ENCODE data around the gene CDHR5.

The CDHR5 gene

DNA sequence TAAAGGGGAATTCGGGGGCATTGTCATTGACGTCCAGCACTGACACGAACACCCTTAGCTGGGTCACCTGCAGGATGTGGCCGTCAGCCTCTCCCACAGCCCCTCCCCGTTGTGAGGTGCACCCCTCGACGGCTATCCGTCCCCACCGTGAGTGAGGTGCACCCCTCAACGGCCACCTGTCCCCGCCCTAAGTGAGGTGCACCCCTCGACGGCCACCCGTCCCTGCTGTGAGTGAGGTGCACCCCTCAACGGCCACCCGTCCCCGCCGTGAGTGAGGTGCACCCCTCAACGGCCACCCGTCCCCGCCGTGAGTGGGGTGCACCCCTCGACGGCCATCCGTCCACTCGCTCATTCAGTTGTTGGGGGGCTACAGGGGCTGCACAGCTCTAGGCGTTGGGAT lies 2.9 kb downstream of the CDHR5 start:
- no peak for DNase-seq (ENCODE audit: low spot score)

DNA sequence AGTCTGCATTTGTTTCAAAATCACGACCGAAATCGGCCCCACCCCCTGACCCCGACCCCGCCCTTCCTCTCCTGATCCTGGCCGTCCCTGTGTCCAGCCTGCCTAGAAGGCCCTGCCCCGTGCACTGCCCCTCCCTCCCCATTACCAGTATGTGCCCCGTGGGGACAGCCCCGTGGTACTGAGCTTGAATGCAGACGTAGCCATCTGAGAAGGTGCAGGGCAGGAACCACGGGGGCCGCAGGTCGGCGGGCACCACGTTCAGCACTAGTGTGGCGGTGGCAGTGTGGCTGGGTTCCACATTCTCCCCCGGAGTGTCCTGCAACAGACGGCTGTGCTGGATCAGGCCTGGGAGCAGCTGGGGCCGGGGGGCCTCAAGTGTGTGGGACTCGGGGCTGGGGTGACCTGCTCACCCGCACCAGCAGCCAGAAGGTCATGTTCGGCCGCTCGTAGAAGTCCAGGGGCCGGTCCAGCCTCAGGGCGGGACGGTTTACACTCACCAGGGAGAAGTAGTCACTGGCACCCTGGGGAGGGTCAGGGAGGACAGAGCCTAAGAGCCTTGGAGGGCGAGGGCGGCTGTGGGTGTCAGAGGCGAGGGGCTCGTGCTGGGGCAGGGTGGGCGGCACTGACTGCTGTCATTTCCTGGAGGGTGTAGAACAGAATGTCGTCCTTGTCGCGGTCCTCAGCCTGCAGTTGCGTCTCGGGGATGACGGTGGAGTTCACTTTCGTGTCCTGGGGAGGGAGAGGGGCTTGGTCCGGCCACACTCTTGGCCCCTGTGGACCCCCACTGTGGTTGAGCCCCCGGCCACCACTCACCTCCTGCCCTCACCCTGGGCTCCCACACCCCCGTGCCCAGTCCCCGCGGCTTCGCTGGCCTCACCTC lies 3.6 kb downstream of the CDHR5 start:
- no peak for DNase-seq (ENCODE audit: low spot score)

DNA sequence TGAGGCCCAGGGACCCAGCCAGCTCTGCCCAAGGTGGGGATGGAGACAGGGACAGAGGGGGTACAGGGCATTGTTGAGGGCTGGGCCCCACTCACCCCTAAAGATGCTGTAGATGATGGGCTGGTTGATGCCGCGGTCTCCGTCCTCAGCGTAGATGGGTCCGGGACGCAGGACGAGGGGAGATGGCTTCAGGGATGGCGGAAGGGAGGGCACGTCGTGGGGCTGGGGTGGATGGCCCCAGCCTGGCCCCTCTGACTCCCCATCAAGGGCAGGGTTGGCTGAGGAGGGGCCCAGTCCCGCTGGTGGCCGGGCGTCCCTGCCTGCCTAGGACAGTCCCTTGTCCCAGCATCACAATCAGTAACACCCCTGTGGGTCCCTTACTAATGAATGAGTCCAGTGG lies 4.6 kb downstream of the CDHR5 start:
- no peak for DNase-seq (ENCODE audit: low spot score)

DNA sequence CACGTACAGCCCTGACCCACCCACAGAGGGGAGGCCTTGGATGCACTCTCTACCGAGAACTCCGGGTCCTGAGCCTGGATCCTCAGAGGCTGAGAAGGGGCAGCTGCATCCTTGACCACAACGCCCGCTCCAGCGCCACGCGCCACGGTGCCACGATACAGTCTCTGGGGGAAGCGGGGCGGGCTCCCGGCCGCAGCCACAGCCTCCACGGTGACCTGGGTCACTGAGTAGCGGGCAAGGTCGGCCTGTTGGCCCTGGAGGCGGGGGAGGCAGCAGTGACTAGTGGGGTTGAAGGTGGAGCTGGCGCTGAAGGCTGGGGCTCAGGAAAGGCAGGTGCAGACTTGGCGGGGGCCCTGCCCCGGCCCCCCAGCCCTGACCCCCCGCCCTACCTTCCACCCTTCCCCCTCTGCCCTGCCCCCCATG lies 5.1 kb downstream of the CDHR5 start:
- DNase-seq (ENCODE audit: low spot score) = no peak

DNA sequence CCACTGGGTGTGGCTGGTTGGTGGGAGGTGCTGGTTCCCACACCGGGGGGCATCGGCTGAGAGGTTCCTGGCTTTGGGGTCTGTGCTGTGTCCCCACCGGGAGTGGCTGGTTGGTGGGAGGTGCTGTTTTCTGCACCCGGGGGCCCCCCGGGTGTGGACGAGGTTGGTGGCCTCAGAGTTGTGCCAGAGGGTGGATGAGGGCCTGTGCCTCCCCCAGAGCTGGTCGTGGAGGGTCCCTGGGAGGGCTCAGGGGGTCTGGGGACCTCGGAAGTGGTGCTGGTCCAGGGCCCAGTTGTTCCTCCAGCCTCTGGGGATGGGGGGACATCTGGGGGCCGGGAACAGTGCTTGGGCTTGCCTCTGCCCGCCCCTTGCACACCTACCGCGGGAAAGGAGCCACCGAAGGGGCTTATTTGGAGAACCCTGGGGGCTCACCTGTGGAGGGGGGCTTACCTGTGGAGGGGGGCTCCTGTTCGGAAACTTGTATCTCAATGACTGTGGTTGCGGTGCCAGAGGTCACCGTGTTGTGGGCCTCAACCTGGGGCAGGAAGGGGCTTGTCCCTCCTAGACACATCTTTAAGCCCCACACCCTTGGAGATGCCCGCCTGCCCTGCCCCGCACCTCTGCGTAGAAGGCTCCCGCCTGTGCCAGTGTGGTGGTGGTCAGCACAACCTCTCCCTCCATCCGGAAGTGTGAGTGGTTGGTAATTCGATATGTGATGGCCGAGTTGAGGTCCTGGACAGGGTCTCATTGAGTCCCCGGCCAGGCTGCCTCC lies 5.7 kb downstream of the CDHR5 start:
- no peak for DNase-seq (ENCODE audit: low spot score)

DNA sequence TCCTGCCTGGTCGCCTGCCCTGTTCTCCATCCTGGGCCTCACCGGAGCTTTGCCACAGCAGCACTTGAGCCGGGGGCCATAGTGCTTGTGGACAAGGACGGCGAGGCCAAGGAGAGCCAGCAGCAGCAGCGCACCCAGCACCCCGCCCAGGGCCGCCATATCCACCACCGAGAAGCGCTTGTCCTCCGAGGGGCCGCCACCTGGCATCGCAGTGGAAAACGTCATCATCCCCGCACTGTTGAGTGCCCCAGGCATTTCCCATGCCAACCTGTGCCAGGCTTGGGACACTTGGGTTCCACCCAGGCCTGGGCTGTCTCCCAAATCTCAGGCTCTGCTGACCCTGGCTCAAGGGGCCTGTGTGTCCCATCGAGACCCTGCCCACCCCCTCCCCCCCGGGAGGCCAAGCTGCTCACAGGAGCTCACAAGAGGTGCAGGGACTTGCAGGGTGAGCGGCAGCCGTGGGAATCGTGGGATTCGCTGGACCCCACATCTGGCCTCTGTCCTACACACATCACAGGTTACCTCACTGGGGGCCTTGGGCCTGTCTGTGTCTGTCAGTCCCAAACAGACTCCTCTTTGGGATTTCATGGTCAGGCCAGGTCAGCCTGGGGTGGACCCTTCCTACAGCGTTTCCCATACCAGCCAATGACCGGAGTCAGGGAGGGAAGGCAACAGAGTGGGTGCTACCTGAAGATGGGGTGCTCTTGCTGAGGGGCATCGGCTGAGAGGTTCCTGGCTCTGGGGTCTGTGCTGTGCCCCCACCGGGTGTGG lies 6.7 kb downstream of the CDHR5 start:
- DNase-seq (ENCODE audit: low spot score) = no peak

DNA sequence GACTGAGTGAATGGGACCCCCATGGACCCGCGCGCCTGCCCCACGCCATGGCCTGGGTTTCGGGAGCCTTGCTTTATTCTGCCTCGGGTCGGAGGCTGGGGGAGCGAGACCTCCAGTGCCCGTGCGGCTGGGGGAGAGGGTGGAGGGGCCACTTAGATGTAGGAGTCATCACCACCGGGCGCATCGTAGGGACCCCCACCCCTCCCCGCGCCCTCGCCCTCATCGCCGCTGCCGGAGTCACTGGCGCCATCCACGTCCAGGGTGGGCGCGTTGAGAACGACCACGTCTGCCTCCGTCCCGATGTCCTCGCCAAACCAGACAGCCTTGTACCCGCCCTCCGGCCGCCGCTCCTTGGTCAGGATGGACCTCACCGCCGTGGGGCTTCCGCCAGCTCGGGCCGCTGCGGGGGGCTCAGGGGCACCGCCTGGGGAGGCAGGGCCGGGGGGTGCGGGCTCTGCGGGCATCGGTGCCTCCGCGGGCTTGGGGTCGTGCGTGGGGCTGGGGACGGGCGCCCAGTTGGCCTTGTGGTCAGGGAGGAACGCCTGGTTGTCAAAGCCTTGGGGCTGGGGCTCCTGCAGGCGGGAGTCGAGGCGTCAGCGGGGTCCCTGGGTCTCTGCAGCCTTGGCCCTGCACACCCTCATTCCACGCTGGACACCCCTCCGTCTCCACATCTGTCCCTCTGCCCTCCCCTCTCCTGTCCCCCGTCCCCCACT lies 7.4 kb downstream of the CDHR5 start:
- DNase-seq (ENCODE audit: low spot score) = no peak

DNA sequence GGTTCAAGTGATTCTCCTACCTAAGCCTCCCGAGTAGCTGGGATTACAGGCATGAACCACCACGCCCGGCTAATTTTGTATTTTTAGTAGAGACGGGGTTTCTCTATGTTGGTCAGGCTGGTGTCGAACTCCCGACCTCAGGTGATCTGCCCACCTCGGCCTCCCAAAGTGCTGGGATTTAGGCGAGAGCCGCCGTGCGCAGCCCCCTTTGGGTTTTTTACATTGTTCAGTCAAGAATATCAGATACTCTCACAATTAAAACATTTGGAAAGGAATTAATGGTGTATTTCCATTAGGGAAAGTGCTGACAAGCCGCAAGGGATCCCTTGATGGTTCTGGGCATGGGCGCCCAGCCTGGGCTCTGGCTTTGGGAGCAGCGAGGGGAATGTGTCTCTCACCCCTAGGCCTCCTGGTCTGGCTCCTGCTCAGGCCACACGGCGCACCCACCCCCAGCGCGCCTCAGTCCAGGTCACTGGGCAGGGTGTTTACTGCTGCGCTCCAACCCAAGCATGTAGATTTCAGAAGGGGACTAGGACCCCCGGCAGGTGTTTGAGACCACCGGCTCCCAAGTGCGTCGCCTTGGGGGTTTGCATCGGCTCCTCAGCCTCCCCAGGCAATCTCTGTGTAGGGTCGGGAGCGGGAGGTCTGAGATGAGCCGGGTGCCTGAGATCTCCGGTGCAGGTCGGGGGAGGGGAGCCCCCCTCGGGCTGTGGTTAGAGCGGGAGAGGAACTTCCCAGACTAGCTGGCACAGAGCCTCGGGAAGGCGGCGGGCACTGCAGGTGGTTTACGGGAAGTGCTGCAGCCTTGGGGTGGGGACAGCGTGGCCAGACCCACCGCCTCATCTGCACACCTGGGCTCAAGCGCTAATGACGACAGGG lies 8.2 kb downstream of the CDHR5 start:
- no peak for DNase-seq (ENCODE audit: low spot score)

DNA sequence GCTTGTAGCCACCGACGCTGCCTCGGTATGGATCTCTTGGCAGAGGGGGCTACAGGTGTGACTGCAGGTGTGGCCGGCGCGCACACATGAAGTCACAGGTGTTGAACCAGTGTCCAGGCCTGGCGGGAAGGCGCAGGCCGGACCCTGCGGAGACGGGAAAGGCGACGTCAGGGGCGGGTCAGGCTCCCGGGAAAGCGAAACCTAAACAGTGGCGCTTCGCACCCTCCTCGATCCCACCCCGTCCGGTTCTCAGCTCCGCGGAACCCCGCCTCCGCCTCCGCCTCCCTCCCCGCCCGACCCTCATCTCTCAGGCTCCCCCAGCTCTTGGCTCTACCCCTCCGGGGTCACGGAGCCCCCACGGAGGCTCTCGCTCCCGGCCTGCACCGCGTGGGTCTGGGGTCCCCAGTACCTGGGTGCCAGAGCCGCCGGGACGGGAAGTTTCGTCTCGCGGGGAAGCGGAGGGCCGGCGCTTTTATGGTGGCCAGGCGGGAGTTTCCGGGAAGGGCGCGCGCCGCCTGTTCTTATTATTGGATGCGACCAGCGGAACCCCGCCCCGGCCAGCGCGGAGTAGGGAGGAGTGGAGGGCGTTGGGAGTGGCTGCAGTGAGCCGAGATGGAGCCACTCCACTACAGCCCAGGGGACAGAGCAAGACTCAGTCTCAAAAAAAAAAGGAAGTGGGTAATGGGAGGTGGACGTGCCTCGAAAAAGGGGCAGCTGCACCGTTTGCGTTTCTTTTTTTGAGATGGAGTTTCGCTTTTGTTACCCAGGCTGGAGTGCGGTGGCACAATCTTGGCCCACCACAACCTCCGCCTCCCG lies 9.0 kb downstream of the CDHR5 start, which contains the start of gene IRF7:
IRF7 (minus strand) TSS at position 447 of the 816 bp plus-strand sequence. CDS start 586 bp downstream, outside the sequence.
- DNase-seq (ENCODE audit: low spot score) = peak; percentile 82

DNA sequence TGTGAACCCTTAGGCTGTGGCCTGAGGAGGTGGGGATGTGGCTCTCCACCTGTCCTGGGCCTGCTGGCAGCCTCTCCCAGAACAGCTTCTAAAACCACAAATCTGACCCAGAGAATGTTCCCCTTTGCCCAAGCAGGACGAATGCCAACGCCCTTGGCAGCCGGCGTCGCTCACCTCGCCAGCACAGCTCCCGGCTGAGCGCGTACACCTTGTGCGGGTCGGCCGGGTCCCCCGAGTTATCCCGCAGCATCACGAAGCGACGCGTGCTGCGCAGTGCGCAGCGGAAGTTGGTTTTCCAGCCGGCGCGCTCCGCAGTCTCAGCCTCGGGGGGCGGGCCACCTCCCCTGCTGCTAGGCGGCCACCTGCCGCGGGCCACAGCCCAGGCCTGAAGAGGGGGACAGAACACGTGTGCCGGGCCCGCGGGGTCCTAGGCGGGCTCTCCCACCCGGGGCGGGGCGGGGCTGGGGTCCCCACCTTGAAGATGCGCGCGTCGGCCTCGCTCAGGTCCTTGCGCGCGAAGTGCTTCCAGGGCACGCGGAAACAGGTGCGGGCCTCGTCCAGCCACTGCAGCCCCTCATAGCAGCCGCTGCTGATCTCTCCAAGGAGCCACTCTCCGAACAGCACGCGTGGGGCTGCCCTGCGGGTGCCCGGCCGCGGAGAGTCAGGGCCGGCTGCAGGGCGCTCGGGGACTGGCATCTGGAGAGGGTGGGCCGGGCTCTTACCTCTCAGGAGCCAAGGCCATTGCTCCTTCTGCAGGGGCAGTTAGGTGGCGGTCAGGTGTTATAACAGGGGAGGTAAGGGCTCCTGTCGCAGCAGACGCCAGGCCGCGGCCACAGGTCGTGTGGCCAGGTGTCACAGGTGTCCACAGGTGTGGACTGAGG lies 9.9 kb downstream of the CDHR5 start:
- DNase-seq (ENCODE audit: low spot score) = peak; percentile 64

DNA sequence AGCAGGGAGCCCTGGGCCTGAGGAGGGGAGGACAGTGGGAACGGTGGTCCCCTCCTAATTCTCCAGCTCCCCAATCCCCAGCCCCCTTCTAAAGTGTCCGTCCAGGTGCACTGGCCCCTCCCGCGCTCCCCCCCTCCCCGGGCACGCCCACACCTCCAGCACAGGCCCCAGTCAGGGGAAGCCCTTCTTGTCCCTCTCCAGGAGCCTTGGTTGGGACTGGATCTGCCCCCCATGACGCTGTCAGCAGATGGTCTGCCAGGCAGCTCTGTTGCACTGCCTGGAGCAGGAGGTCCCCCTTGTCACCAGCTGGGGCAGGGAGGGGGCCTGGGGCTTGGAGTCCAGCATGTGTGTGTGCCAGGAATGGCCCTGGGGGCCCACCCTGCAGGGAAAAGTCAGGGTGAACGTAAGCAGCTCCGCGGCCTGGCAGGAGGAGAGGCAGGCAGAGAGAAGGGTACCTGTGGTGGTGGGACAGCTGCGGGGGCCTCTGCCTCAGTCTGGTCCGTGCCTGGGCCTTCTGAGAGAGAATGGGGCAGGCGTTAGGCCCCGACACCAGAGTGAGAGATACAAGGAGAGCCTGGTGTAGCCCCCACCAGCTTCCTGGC lies 10.6 kb downstream of the CDHR5 start:
- DNase-seq (ENCODE audit: low spot score) = no peak

DNA sequence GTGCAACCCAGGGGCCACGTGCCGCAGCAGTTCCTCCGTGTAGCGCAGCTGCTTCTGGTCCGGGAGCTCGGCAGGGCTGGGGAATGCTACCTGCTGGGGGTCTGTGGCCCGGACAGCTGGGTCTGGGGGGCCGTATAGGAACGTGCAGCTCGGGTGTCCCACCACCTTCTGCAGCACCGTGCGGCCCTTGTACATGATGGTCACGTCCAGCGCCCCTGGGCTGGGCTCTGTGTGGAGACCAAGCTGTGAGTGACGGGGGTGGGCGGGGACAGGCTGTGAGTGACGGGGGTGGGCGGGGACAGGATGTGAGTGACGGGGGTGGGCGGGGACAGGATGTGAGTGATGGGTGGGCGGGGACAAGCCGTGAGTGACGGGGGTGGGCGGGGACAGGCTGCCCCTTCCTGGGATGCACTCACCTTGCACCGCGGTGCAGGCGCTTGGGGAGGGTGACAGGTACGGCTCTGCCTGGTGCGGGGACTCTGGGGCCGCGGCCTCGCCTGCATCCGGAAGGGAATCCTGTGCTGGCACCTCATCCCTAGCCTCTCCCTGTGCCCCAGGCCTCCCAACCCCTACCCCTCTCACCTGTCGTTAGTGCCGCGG lies 11.3 kb downstream of the CDHR5 start:
- peak; percentile 58 for DNase-seq (ENCODE audit: low spot score)

DNA sequence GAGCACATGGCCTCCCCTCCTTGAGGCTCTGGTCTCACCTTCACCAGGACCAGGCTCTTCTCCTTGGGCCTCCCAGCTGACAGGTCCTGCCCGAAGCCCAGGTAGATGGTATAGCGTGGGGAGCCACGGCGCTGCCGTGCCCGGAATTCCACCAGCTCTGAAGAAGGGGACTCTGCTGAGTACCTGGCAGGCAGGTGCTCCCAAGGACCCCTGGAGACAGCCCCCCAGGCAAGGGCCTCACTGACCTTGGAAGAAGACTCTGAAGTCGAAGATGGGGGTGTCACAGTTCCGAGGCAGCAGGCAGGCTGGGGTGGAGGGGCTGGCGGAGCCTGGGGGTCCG lies 11.8 kb downstream of the CDHR5 start:
- DNase-seq (ENCODE audit: low spot score) = no peak

DNA sequence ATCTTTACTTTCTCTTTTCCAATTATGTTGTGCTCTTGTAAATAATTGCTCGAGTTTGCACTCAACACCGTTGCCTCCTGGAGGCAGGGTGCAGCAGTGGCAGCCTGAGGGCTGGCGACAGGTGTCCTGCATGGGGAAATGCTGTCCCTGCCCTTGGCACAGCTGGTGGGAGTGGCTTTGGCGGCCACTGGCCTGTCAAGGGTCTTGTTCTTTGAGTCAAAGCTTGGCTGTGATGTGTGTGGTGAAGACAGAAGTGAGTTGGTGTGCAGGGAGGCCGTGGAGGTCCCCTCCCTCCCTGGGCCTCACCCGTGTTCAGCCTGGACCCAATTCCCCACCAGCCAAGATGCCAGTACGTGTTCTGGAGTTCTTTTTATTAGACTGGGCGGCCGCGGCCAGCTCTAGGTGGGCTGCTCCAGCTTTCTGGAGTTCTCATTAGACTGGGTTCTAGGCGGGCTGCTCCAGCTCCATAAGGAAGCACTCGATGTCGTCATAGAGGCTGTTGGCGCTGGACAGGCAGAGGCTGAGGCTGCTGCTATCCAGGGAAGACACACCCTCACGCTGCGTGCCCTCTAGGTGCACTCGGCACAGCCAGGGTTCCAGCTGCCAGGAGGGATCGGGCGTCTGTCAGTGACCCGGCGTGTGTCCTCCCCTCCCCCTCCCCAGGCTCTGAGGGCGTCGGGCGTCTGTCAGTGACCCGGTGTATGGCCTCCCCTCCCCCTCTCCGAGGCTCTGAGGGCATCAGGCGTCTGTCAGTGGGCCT lies 12.4 kb downstream of the CDHR5 start:
- DNase-seq (ENCODE audit: low spot score) = no peak

DNA sequence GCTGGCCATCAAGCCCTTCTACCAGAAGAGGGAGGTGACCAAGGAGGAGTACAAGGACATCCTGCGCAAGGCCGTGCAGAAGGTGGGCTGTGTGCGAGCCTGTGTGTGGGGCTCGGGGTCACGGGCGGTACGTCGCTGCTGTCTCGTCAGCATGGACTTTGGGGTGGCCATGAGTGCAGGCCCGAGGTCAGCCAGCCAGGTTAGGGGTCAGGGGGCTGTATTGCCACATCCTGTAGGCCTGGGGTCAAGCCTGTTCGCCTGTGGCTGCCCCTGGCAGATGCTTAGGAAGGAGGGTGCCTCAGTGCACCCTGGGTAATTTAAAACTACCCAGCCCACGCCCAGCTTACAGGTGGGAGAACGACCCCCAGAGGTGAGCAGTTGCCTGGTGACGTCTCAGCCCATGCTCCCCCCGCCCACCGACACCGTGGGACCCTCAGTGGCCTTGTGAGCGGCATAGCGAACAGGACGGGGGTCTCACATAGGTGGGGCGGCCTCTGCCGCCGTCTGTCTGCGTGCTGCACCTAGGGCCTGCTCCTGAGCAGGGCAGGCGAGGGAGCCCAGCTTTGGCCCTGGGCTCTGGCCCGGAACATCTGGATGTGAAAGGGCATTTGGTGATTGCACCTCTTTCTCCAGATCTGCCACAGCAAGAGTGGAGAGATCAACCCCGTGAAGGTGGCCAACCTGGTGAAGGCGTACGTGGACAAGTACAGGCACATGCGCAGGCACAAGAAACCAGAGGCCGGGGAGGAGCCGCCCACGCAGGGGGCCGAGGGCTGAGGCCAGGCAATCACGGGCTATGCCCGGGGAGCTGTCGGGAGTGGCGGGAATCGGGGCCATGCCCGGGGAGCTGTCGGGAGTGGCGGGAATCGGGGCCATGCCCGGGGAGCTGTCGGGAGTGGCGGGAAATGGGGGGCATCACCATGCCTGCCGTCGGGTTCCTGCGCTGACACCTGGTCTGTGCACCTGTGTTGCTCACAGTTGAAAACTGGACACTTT lies 13.5 kb downstream of the CDHR5 start:
- no peak for DNase-seq (ENCODE audit: low spot score)

Measured in cerebellar cortex (tissue), 1 donor.